ENCODE data around the gene RBMS3.
"Not testable (repeated sequence)": the region's sequence is repeated elsewhere in the genome, so short reads cannot be mapped to it uniquely, and the experiment has no call there.

Gene RBMS3

GRCh38 chr3:29314727-29315088 lies 33.8 kb downstream of the RBMS3 start:
- no peak overlapping the region for H3K4me3 Mint-ChIP-seq
- no peak for ATAC-seq

DNA sequence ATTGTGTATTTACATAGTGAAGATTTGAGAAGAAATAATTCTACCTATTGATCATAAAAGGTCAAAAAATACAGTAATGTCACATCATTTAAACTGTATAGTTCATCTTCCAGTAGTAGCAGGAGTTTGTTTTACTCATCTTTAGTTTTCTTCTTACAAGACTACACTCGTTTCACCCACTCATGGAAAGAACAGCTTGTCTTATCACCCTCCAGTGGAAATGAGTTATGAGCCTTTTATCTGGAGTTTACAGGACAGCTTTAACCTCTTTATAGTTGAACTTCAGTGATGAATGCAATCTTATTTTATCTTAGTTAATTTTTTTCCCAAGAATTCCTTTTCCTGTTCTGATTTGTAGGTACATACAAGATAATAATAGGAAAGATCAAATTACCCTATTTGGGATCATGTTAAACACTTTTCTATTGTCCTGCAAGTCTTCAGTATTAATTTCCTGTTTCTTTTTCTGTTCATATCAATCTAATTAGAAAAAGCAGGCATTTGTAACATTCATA lies 36.8 kb downstream of the RBMS3 start:
- H3K27ac Mint-ChIP-seq, result no peak overlapping the region
- no peaks in the 10 kb centered on the region for H3K9me3 Mint-ChIP-seq
- ATAC-seq (no peak), DNase-seq (no peak)
- H3K27me3 Mint-ChIP-seq, result no peaks in the 10 kb centered on the region
- H3K4me1 Mint-ChIP-seq, result no peaks in the 10 kb centered on the region
- no peak overlapping the region for H3K4me3 Mint-ChIP-seq

More at GRCh38 chr3:29314727-29315088, 33.8 kb downstream of the RBMS3 start:
- Mint-ChIP-seq H3K27me3 (no peaks in the 10 kb centered on the region), H3K9me3 (no peaks in the 10 kb centered on the region), H3K27ac (no peak overlapping the region), H3K4me1 (no peaks in the 10 kb centered on the region)
- DNase-seq, result no peak

- ATAC-seq, result no peak
- no peaks in the 10 kb centered on the region for H3K9me3 Mint-ChIP-seq
- no peaks in the 10 kb centered on the region for H3K4me1 Mint-ChIP-seq
- H3K27me3 Mint-ChIP-seq, result no peaks in the 10 kb centered on the region
- no peak for DNase-seq
- H3K4me3 Mint-ChIP-seq, result no peak overlapping the region
- H3K27ac Mint-ChIP-seq, result no peak overlapping the region
Observed at GRCh38 chr3:29318251-29318650, 37.4 kb downstream of the RBMS3 start.

GRCh38 chr3:29319262-29319661 lies 38.4 kb downstream of the RBMS3 start:
- no peaks in the 10 kb centered on the region for H3K4me1 Mint-ChIP-seq
- H3K4me3 Mint-ChIP-seq, result no peak overlapping the region

GRCh38 chr3:29319798-29320197 lies 38.9 kb downstream of the RBMS3 start:
- ATAC-seq, result no peak
- Mint-ChIP-seq H3K27ac (no peak overlapping the region), H3K4me3 (no peak overlapping the region), H3K27me3 (no peaks in the 10 kb centered on the region), H3K4me1 (no peaks in the 10 kb centered on the region), H3K9me3 (no peaks in the 10 kb centered on the region)
- no peak for DNase-seq

More at GRCh38 chr3:29319262-29319661, 38.4 kb downstream of the RBMS3 start:
- no peaks in the 10 kb centered on the region for H3K9me3 Mint-ChIP-seq
- ATAC-seq (no peak), DNase-seq (no peak)
- H3K27ac Mint-ChIP-seq, result no peak overlapping the region
- H3K27me3 Mint-ChIP-seq, result no peaks in the 10 kb centered on the region

DNA sequence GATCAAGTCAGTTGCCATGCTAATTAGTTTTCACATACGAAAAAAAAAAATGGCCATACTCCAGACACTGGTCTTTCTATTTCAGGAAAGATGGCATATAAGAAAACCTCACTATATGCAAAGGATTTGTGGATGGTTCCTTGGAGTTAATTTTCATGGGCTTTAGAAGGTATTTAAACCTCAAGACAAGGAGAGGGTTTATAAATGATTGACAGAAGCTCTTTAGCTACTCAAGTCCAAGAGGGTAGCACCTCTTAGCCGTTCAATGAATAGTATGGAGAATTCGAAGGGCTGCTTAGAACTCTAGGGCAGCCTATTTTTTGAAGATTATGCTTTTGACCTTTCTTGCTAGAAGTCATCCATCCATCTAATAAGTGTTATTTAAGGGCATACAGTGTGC lies 41.7 kb downstream of the RBMS3 start:
- H3K27ac Mint-ChIP-seq, result no peak overlapping the region
- H3K27me3 Mint-ChIP-seq, result no peaks in the 10 kb centered on the region
- H3K9me3 Mint-ChIP-seq, result no peaks in the 10 kb centered on the region
- ATAC-seq (no peak), DNase-seq (no peak)
- no peak overlapping the region for H3K4me3 Mint-ChIP-seq
- H3K4me1 Mint-ChIP-seq, result no peaks in the 10 kb centered on the region

GRCh38 chr3:29324180-29324651 lies 43.3 kb downstream of the RBMS3 start:
- H3K27ac Mint-ChIP-seq, result no peak overlapping the region
- ATAC-seq (peak; percentile 43), DNase-seq (no peak)
- no peaks in the 10 kb centered on the region for H3K27me3 Mint-ChIP-seq
- no peaks in the 10 kb centered on the region for H3K9me3 Mint-ChIP-seq
- no peak overlapping the region for H3K4me3 Mint-ChIP-seq
- no peaks in the 10 kb centered on the region for H3K4me1 Mint-ChIP-seq

- not testable (repeated sequence) for DNase-seq, H3K9me3 Mint-ChIP-seq, H3K27ac Mint-ChIP-seq, ATAC-seq, H3K27me3 Mint-ChIP-seq, H3K4me3 Mint-ChIP-seq, H3K4me1 Mint-ChIP-seq
Observed at GRCh38 chr3:29326540-29326939, 45.7 kb downstream of the RBMS3 start.

DNA sequence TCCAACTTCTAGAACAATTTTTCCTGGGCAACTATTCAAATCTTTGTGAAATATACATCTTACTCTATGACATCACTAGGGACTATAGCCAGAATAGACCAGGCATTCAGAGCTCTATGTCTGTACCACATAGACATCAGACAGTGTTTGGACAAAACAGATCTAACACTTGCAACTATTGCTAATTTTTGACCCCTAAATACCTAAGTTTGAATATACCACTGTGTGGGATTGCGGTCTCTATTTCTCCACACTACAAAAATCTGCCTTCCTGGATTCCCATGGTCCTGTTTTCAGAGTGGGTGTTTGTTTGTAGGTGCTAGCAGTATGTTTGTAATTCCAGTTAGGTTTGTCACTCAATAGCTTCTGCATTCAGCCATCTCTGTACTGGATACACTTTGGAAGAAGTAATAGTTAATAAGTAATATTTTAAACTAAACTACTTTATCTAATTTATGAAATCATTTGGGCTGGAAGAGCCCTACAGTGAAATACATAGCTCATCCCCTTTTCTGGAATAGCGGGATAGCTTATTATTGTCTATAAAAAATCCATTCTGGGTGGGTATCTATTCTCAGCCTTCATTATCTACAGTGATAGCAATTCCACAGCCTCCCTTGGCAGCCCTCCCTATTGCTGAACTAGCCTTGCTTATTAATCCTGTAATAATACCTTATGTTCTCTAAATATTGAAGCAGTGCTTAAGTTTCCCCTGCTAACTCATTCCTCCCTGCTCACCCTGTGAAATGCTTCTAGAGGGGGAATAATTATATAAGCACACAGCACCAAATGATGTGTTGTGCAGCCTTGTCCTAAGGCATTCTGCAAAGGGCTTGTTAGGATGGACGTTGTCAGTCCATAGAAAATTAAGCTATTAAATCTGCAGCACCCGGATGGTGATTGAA lies 49.4 kb downstream of the RBMS3 start:
- Mint-ChIP-seq H3K4me3 (no peak overlapping the region), H3K4me1 (no peaks in the 10 kb centered on the region), H3K27ac (no peak overlapping the region), H3K9me3 (no peaks in the 10 kb centered on the region), H3K27me3 (no peaks in the 10 kb centered on the region)
- ATAC-seq (no peak), DNase-seq (no peak)

DNA sequence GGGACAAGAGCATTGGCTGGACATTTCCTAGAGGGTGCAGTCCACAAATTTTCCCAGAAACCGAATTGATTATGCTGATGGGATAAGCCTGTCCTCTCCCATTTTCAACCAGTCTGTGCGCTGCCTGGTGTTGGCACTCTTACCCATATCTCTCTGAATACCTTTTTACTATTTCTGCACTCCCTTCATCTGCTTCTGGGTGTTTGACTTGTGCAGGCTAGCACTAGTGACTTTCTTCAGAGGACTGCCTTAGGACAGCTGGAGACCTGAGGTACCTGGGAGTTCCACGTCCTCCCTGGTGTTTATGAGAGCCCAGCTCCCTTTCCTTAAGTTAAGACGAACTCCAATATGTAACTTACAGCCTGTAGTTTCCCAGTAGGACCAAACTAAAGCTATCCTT lies 50.2 kb downstream of the RBMS3 start:
- Mint-ChIP-seq H3K27ac (no peak overlapping the region), H3K27me3 (no peaks in the 10 kb centered on the region), H3K4me3 (no peak overlapping the region), H3K9me3 (no peaks in the 10 kb centered on the region), H3K4me1 (no peaks in the 10 kb centered on the region)
- ATAC-seq (no peak), DNase-seq (no peak)

GRCh38 chr3:29331456-29332194 lies 50.8 kb downstream of the RBMS3 start:
- no peak for DNase-seq
- H3K27ac Mint-ChIP-seq, result no peak overlapping the region
- no peaks in the 10 kb centered on the region for H3K4me1 Mint-ChIP-seq
- no peaks in the 10 kb centered on the region for H3K27me3 Mint-ChIP-seq
- ATAC-seq, result no peak
- no peak overlapping the region for H3K4me3 Mint-ChIP-seq
- H3K9me3 Mint-ChIP-seq, result no peaks in the 10 kb centered on the region

- no peak for DNase-seq
- Mint-ChIP-seq H3K27ac (no peak overlapping the region), H3K9me3 (no peaks in the 10 kb centered on the region), H3K4me1 (no peaks in the 10 kb centered on the region), H3K4me3 (no peak overlapping the region), H3K27me3 (no peaks in the 10 kb centered on the region)
- ATAC-seq, result no peak
Observed at GRCh38 chr3:29332195-29332637, 51.3 kb downstream of the RBMS3 start.

DNA sequence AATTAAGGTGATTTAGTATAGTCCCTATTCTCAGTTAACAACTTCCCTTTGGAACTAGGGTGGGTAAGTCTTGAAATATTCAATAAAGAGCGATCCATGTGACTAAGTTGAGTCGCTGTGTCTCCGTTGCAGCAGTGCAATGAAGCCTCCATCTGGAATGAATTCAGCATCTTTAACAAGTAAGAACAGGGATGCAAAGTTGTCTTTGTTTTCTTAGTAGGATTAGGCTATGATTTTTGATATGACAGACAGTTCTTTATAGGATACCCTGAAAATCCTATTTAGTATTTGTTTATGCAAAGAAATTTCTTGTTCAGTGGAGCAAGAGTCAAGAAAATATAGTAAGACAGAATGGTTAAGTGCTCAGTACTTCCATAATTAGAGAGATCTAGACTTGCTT lies 52.7 kb downstream of the RBMS3 start:
- DNase-seq (no peak), ATAC-seq (no peak)
- no peak overlapping the region for H3K27ac Mint-ChIP-seq
- no peaks in the 10 kb centered on the region for H3K4me1 Mint-ChIP-seq
- H3K9me3 Mint-ChIP-seq, result no peaks in the 10 kb centered on the region
- no peaks in the 10 kb centered on the region for H3K27me3 Mint-ChIP-seq
- H3K4me3 Mint-ChIP-seq, result no peak overlapping the region

DNA sequence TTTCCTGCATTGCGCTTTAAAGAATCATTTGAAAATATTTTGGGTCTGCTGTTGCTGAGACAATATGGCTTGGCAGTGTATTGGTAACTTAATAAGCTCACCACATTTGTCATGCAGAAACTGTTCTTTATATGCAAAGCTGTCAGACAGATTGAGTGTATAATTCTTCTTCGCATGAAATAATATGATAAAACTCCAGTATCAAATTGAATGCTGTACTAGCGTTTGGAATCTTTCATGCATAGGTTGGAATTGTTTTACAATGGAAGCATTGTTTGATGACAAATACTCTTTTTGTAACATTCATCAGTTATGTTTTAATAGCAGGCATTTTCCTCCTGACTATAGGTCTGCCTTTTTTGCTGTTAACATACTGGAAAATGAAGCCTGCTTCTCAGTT lies 53.8 kb downstream of the RBMS3 start:
- H3K4me1 Mint-ChIP-seq, result no peaks in the 10 kb centered on the region

DNA sequence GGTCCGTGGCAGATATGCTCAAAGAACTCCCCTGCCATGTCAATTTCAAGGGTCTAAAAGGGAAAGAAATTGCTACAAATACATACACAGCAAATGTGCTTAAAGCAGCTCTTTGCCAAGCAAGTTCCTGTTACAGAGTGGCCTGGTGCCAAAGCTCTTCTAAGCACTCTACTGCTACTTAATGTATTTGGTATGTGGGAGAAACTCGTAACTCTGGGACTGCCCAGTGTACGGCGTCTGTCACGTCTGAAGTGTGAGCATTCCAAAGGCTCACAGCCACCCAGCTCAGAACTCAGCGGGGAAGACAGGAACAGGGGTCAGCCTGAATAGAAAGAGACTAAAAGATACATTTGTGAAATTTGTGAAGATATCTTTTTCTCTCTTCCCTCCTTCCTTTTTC lies 54.6 kb downstream of the RBMS3 start:
- Mint-ChIP-seq H3K27me3 (no peaks in the 10 kb centered on the region), H3K27ac (no peak overlapping the region), H3K4me1 (no peaks in the 10 kb centered on the region), H3K9me3 (no peaks in the 10 kb centered on the region), H3K4me3 (no peak overlapping the region)
- ATAC-seq (no peak), DNase-seq (no peak)

More for the DNA sequence above, 53.8 kb downstream of the RBMS3 start:
- DNase-seq (no peak), ATAC-seq (no peak)
- Mint-ChIP-seq H3K27me3 (no peaks in the 10 kb centered on the region), H3K4me3 (no peak overlapping the region), H3K27ac (no peak overlapping the region), H3K9me3 (no peaks in the 10 kb centered on the region)

DNA sequence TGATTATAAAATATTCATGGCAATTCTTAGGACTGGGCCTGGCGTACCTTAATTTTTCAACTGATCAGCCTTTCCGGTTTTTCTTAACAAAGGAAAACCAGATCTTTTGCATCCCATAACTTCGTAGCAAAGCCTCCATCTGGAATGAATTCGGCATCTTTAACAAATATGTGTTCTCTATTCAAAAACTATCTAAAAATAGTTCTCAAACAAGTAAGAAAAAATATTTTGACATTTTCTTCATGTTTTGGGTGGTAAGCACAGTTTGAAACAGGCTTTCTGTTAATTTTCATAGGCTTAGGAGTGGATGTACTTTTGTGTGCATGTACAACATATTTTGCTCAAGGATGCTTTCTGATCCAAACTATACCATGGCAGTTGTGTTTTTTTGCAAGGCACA lies 55.1 kb downstream of the RBMS3 start:
- no peaks in the 10 kb centered on the region for H3K4me1 Mint-ChIP-seq
- H3K27me3 Mint-ChIP-seq, result no peaks in the 10 kb centered on the region
- ATAC-seq, result no peak
- H3K9me3 Mint-ChIP-seq, result no peaks in the 10 kb centered on the region
- H3K27ac Mint-ChIP-seq, result no peak overlapping the region
- DNase-seq, result no peak
- H3K4me3 Mint-ChIP-seq, result no peak overlapping the region
